ENCODE data around the gene CDK14. TPM values are rescaled to one million over a fixed set of nuclear protein-coding genes. Genes with fewer than 3 reads are reported as not detected.

The CDK14 gene
- total RNA-seq, 1 donor from 2014 or later = 52.3 TPM

GRCh38 chr7:90841759-90842429 is 245.8 kb downstream of the CDK14 start:
- H4K20me1 ChIP-seq (ENCODE audit: low read depth) = no peaks in the 10 kb centered on the region
- peaks cover 12% of the 10 kb centered on the region for H3K36me3 Mint-ChIP-seq
- H3K9me3 Mint-ChIP-seq = peaks cover 14% of the 10 kb centered on the region
- DNase-seq (ENCODE audit: low spot score) = no peak
- H3K36me3 ChIP-seq = no peaks in the 10 kb centered on the region
- H3K27ac Mint-ChIP-seq = no peak overlapping the region
- no peaks in the 10 kb centered on the region for H3K4me1 Mint-ChIP-seq
- no peak for TF ChIP-seq EZH2phosphoT487 (IDR thresholded peaks at IDR 0.05)
- TF ChIP-seq CTCF (IDR thresholded peaks at IDR 0.05) = no peak
- no peak for TF ChIP-seq EZH2 (IDR thresholded peaks at IDR 0.05)
- no peak overlapping the region for H3K4me2 ChIP-seq
- no peak overlapping the region for H3K4me3 ChIP-seq
- peaks cover 3% of the 10 kb centered on the region for H3K27me3 Mint-ChIP-seq (ENCODE audit: insufficient read depth, low read depth)
- H3F3A ChIP-seq (ENCODE audit: low read depth) = no peaks in the 10 kb centered on the region
- peaks cover 4% of the 10 kb centered on the region for H3K4me1 ChIP-seq
- H3K27ac ChIP-seq = no peak overlapping the region
- no peaks in the 10 kb centered on the region for H3K79me2 ChIP-seq (ENCODE audit: low read depth)
- H3K9ac ChIP-seq = no peak overlapping the region
- H2AFZ ChIP-seq (replicated peaks) = no peak overlapping the region
- H3K27me3 ChIP-seq = no peaks in the 10 kb centered on the region
- no peak overlapping the region for H3K4me3 Mint-ChIP-seq
- no peaks in the 10 kb centered on the region for H3K9me3 ChIP-seq (ENCODE audit: low read depth)

GRCh38 chr7:90842430-90842788 is 246.3 kb downstream of the CDK14 start:
- peaks cover 14% of the 10 kb centered on the region for H3K9me3 Mint-ChIP-seq
- Histone ChIP-seq H3F3A (ENCODE audit: low read depth) (no peaks in the 10 kb centered on the region), H4K20me1 (ENCODE audit: low read depth) (no peaks in the 10 kb centered on the region), H3K79me2 (ENCODE audit: low read depth) (no peaks in the 10 kb centered on the region), H3K4me1 (peaks cover 4% of the 10 kb centered on the region), H3K27me3 (no peaks in the 10 kb centered on the region), H3K4me2 (no peak overlapping the region), H3K9ac (no peak overlapping the region), H2AFZ (replicated peaks) (no peak overlapping the region), H3K36me3 (no peaks in the 10 kb centered on the region), H3K4me3 (no peak overlapping the region), H3K9me3 (ENCODE audit: low read depth) (no peaks in the 10 kb centered on the region), H3K27ac (no peak overlapping the region)
- H3K27ac Mint-ChIP-seq = no peak overlapping the region
- no peak overlapping the region for H3K4me3 Mint-ChIP-seq
- H3K4me1 Mint-ChIP-seq = no peaks in the 10 kb centered on the region
- peaks cover 3% of the 10 kb centered on the region for H3K27me3 Mint-ChIP-seq (ENCODE audit: insufficient read depth, low read depth)
- DNase-seq (ENCODE audit: low spot score) = no peak
- H3K36me3 Mint-ChIP-seq = peaks cover 12% of the 10 kb centered on the region
- TF ChIP-seq CTCF (IDR thresholded peaks at IDR 0.05) (no peak), EZH2phosphoT487 (IDR thresholded peaks at IDR 0.05) (no peak), EZH2 (IDR thresholded peaks at IDR 0.05) (no peak)

GRCh38 chr7:90843472-90843871 is 247.4 kb downstream of the CDK14 start:
- Mint-ChIP-seq H3K27me3 (ENCODE audit: insufficient read depth, low read depth) (no peaks in the 10 kb centered on the region), H3K27ac (no peak overlapping the region), H3K9me3 (peaks cover 7% of the 10 kb centered on the region), H3K4me1 (no peaks in the 10 kb centered on the region), H3K36me3 (peaks cover 8% of the 10 kb centered on the region), H3K4me3 (no peak overlapping the region)
- H3K4me2 ChIP-seq = no peak overlapping the region
- no peak for DNase-seq (ENCODE audit: low spot score)
- H3K79me2 ChIP-seq (ENCODE audit: low read depth) = no peaks in the 10 kb centered on the region
- H3K4me1 ChIP-seq = peaks cover 4% of the 10 kb centered on the region
- no peaks in the 10 kb centered on the region for H3K27me3 ChIP-seq
- H3K4me3 ChIP-seq = no peak overlapping the region
- H3K27ac ChIP-seq = no peak overlapping the region
- no peaks in the 10 kb centered on the region for H3F3A ChIP-seq (ENCODE audit: low read depth)
- H4K20me1 ChIP-seq (ENCODE audit: low read depth) = no peaks in the 10 kb centered on the region
- no peak for TF ChIP-seq CTCF (IDR thresholded peaks at IDR 0.05)
- TF ChIP-seq EZH2phosphoT487 (IDR thresholded peaks at IDR 0.05) = no peak
- no peak for TF ChIP-seq EZH2 (IDR thresholded peaks at IDR 0.05)
- H3K9me3 ChIP-seq (ENCODE audit: low read depth) = no peaks in the 10 kb centered on the region
- H3K9ac ChIP-seq = no peak overlapping the region
- H3K36me3 ChIP-seq = no peaks in the 10 kb centered on the region
- no peak overlapping the region for H2AFZ ChIP-seq (replicated peaks)
